ENCODE measurements around the gene EHD4.

EHD4 gene

GRCh38 chr15:41980654-41981323 lies 8.4 kb upstream of the EHD4 start:
- peak in 1 of 2 experiments; percentile 38 for DNase-seq
- no peak for TF ChIP-seq POLR2A (IDR thresholded peaks at IDR 0.05; ENCODE audit: low read length)
- no peak for TF ChIP-seq GATA1 (IDR thresholded peaks at IDR 0.05; ENCODE audit: low read depth, low read length)

- no peak for TF ChIP-seq POLR2A (IDR thresholded peaks at IDR 0.05; ENCODE audit: low read length)
- TF ChIP-seq GATA1 (IDR thresholded peaks at IDR 0.05; ENCODE audit: low read depth, low read length) = no peak
- peak; percentile 42 to 77 for DNase-seq
Observed at GRCh38 chr15:41979493-41980266, 7.3 kb upstream of the EHD4 start.

GRCh38 chr15:41978534-41978933 lies 6.2 kb upstream of the EHD4 start:
- no peak for DNase-seq
- TF ChIP-seq POLR2A (IDR thresholded peaks at IDR 0.05; ENCODE audit: low read length) (no peak), GATA1 (IDR thresholded peaks at IDR 0.05; ENCODE audit: low read depth, low read length) (no peak)

GRCh38 chr15:41977757-41978383 lies 5.5 kb upstream of the EHD4 start:
- no peak for DNase-seq
- TF ChIP-seq POLR2A (IDR thresholded peaks at IDR 0.05; ENCODE audit: low read length) (no peak), GATA1 (IDR thresholded peaks at IDR 0.05; ENCODE audit: low read depth, low read length) (no peak)

- no peak for TF ChIP-seq GATA1 (IDR thresholded peaks at IDR 0.05; ENCODE audit: low read depth, low read length)
- no peak for TF ChIP-seq POLR2A (IDR thresholded peaks at IDR 0.05; ENCODE audit: low read length)
- no peak for DNase-seq
Observed at GRCh38 chr15:41975669-41976068, 3.3 kb upstream of the EHD4 start.

- no peak for TF ChIP-seq POLR2A (IDR thresholded peaks at IDR 0.05; ENCODE audit: low read length)
- TF ChIP-seq GATA1 (IDR thresholded peaks at IDR 0.05; ENCODE audit: low read depth, low read length) = no peak
- no peak for DNase-seq
Observed at GRCh38 chr15:41974041-41974440, 1.7 kb upstream of the EHD4 start.

GRCh38 chr15:41971895-41972252 lies 483 bp downstream of the EHD4 start:
- TF ChIP-seq POLR2A (IDR thresholded peaks at IDR 0.05; ENCODE audit: low read length) (no peak), GATA1 (IDR thresholded peaks at IDR 0.05; ENCODE audit: low read depth, low read length) (no peak)

GRCh38 chr15:41971089-41971894 lies 1.1 kb downstream of the EHD4 start:
- peak; percentile 47 to 51 for DNase-seq

More at GRCh38 chr15:41971895-41972252, 483 bp downstream of the EHD4 start:
- DNase-seq = no peak

GRCh38 chr15:41970456-41970855 lies 1.9 kb downstream of the EHD4 start:
- TF ChIP-seq POLR2A (IDR thresholded peaks at IDR 0.05; ENCODE audit: low read length) = no peak
- no peak for TF ChIP-seq GATA1 (IDR thresholded peaks at IDR 0.05; ENCODE audit: low read depth, low read length)
- no peak for DNase-seq

More at GRCh38 chr15:41971089-41971894, 1.1 kb downstream of the EHD4 start:
- TF ChIP-seq GATA1 (IDR thresholded peaks at IDR 0.05; ENCODE audit: low read depth, low read length) (no peak), POLR2A (IDR thresholded peaks at IDR 0.05; ENCODE audit: low read length) (no peak)

- DNase-seq = no peak
Observed at GRCh38 chr15:41969851-41970431, 2.4 kb downstream of the EHD4 start.

GRCh38 chr15:41968701-41969100 lies 3.7 kb downstream of the EHD4 start:
- no peak for DNase-seq
- no peak for TF ChIP-seq POLR2A (IDR thresholded peaks at IDR 0.05; ENCODE audit: low read length)
- TF ChIP-seq GATA1 (IDR thresholded peaks at IDR 0.05; ENCODE audit: low read depth, low read length) = no peak

More at GRCh38 chr15:41969851-41970431, 2.4 kb downstream of the EHD4 start:
- TF ChIP-seq GATA1 (IDR thresholded peaks at IDR 0.05; ENCODE audit: low read depth, low read length) (no peak), POLR2A (IDR thresholded peaks at IDR 0.05; ENCODE audit: low read length) (no peak)

GRCh38 chr15:41967506-41968206 lies 4.7 kb downstream of the EHD4 start:
- no peak for DNase-seq
- TF ChIP-seq POLR2A (IDR thresholded peaks at IDR 0.05; ENCODE audit: low read length) (no peak), GATA1 (IDR thresholded peaks at IDR 0.05; ENCODE audit: low read depth, low read length) (no peak)

Measured in erythroblast (primary cell).